ENCODE measurements around the gene KIRREL3. TPM values are rescaled to one million over a fixed set of nuclear protein-coding genes. Genes with fewer than 3 reads are reported as not detected.

KIRREL3 gene
- total RNA-seq, 5 donors from 2014 or later (not counting 1 experiment from before 2014, with no cell fraction given): not detected

GRCh38 chr11:126753990-126754389, 246.6 kb downstream of the KIRREL3 start:
- Histone ChIP-seq H3K9me3 (no peaks in the 10 kb centered on the region), H3K4me3 (ENCODE audit: control insufficient read depth in 1 of 2, extremely low read depth in 1 of 2, low read length in 1 of 2) (no peak overlapping the region), H3K4me1 (ENCODE audit: control insufficient read depth in 1 of 2, extremely low read depth in 1 of 2, insufficient read depth in 2 of 2, low read length in 2 of 2) (peaks cover 0 to 6% of the 10 kb centered on the region in 2 experiments), H3K27me3 (replicated peaks in 1 of 2; ENCODE audit: control insufficient read depth in 2 of 2, extremely low read depth in 1 of 2, insufficient read depth in 2 of 2, low read length in 1 of 2) (no peaks in the 10 kb centered on the region), H3K27ac (ENCODE audit: low read length) (no peak overlapping the region), H3K36me3 (ENCODE audit: control insufficient read depth in 2 of 2, extremely low read depth in 1 of 2, insufficient read depth in 1 of 2, low read length in 1 of 2) (no peaks in the 10 kb centered on the region)
- CTCF ChIA-PET: no interaction called here
- peaks cover 0 to 3% (median 0%) of the 10 kb centered on the region in 3 donors for H3K9me3 Mint-ChIP-seq
- ATAC-seq (replicated peaks in 1 of 4) (no peak), DNase-seq (no peak)
- H3K27me3 Mint-ChIP-seq: peaks cover 5 to 34% of the 10 kb centered on the region in 2 donors
- no peaks in the 10 kb centered on the region for H3K36me3 Mint-ChIP-seq
- H3K4me1 Mint-ChIP-seq: peaks cover 0 to 5% (median 0%) of the 10 kb centered on the region in 3 donors
- H3K4me3 Mint-ChIP-seq: no peak overlapping the region
- WGBS (ENCODE audit: insufficient coverage): no CpG with 5 or more reads among the region's 1 CpG
- POLR2A ChIA-PET: no interaction called here
- no peak overlapping the region for H3K27ac Mint-ChIP-seq

GRCh38 chr11:126751242-126751641, 249.3 kb downstream of the KIRREL3 start:
- Mint-ChIP-seq H3K4me3 (no peak overlapping the region), H3K36me3 (no peaks in the 10 kb centered on the region), H3K4me1 (peaks cover 0 to 18% (median 0%) of the 10 kb centered on the region in 3 donors), H3K27me3 (peaks cover 0 to 28% of the 10 kb centered on the region in 2 donors), H3K9me3 (peaks cover 0 to 3% (median 0%) of the 10 kb centered on the region in 3 donors), H3K27ac (no peak overlapping the region)
- DNase-seq: no peak
- Histone ChIP-seq H3K4me3 (ENCODE audit: control insufficient read depth in 1 of 2, extremely low read depth in 1 of 2, low read length in 1 of 2) (no peak overlapping the region), H3K4me1 (ENCODE audit: control insufficient read depth in 1 of 2, extremely low read depth in 1 of 2, insufficient read depth in 2 of 2, low read length in 2 of 2) (peaks cover 0 to 21% of the 10 kb centered on the region in 2 experiments), H3K27ac (ENCODE audit: low read length) (no peak overlapping the region), H3K36me3 (ENCODE audit: control insufficient read depth in 2 of 2, extremely low read depth in 1 of 2, insufficient read depth in 1 of 2, low read length in 1 of 2) (no peaks in the 10 kb centered on the region), H3K9me3 (no peaks in the 10 kb centered on the region), H3K27me3 (replicated peaks in 1 of 2; ENCODE audit: control insufficient read depth in 2 of 2, extremely low read depth in 1 of 2, insufficient read depth in 2 of 2, low read length in 1 of 2) (peaks cover 0 to 3% of the 10 kb centered on the region in 2 experiments)
- ATAC-seq (replicated peaks in 1 of 4): no peak
- WGBS (ENCODE audit: insufficient coverage): 100% methylated on average over 1 of the region's 4 CpGs
- CTCF ChIA-PET: no interaction called here
- POLR2A ChIA-PET: no interaction called here

DNA sequence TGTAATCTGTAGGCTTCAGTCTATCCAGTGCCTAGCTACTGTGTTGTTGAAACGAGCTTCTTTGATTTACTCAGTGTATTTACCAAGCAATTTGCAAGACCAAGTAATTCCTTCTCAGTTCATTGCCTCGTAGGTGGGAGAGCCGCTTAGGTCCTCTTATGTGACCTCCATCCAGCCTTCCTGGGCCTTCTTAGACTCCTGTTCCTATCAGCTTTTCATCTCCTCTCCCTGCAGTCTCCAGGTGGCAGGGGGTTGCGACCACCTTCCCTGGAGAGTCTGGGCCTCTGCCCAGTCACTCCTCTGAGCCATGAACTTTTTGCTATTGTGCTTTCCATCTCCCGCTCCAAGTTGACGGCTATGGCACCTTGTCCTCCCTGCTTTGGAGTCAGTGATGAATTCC, 251.8 kb downstream of the KIRREL3 start:
- Histone ChIP-seq H3K27me3 (replicated peaks in 1 of 2; ENCODE audit: control insufficient read depth in 2 of 2, extremely low read depth in 1 of 2, insufficient read depth in 2 of 2, low read length in 1 of 2) (peaks cover 0 to 3% of the 10 kb centered on the region in 2 experiments), H3K4me3 (ENCODE audit: control insufficient read depth in 1 of 2, extremely low read depth in 1 of 2, low read length in 1 of 2) (no peak overlapping the region), H3K4me1 (ENCODE audit: control insufficient read depth in 1 of 2, extremely low read depth in 1 of 2, insufficient read depth in 2 of 2, low read length in 2 of 2) (peaks cover 0 to 21% of the 10 kb centered on the region in 2 experiments), H3K27ac (ENCODE audit: low read length) (no peak overlapping the region), H3K9me3 (no peaks in the 10 kb centered on the region), H3K36me3 (ENCODE audit: control insufficient read depth in 2 of 2, extremely low read depth in 1 of 2, insufficient read depth in 1 of 2, low read length in 1 of 2) (no peaks in the 10 kb centered on the region)
- ChIA-PET CTCF (no interaction called here), POLR2A (no interaction called here)
- Mint-ChIP-seq H3K36me3 (no peaks in the 10 kb centered on the region), H3K27ac (peak overlapping the region in 1 of 2 donors; percentile 93), H3K27me3 (peaks cover 0 to 22% of the 10 kb centered on the region in 2 donors), H3K4me3 (no peak overlapping the region), H3K4me1 (peaks cover 0 to 20% (median 0%) of the 10 kb centered on the region in 3 donors), H3K9me3 (peaks cover 0 to 3% (median under 1%) of the 10 kb centered on the region in 3 donors)
- DNase-seq: no peak
- WGBS (ENCODE audit: insufficient coverage): 88% methylated on average over 6 of the region's 6 CpGs
- no peak for ATAC-seq (replicated peaks in 1 of 4)

GRCh38 chr11:126748100-126748791, 252.3 kb downstream of the KIRREL3 start:
- CTCF ChIA-PET: no interaction called here
- Histone ChIP-seq H3K27ac (ENCODE audit: low read length) (peak overlapping the region; percentile 7), H3K27me3 (replicated peaks in 1 of 2; ENCODE audit: control insufficient read depth in 2 of 2, extremely low read depth in 1 of 2, insufficient read depth in 2 of 2, low read length in 1 of 2) (peaks cover 0 to 3% of the 10 kb centered on the region in 2 experiments), H3K4me3 (ENCODE audit: control insufficient read depth in 1 of 2, extremely low read depth in 1 of 2, low read length in 1 of 2) (no peak overlapping the region), H3K36me3 (ENCODE audit: control insufficient read depth in 2 of 2, extremely low read depth in 1 of 2, insufficient read depth in 1 of 2, low read length in 1 of 2) (no peaks in the 10 kb centered on the region), H3K9me3 (no peaks in the 10 kb centered on the region), H3K4me1 (ENCODE audit: control insufficient read depth in 1 of 2, extremely low read depth in 1 of 2, insufficient read depth in 2 of 2, low read length in 2 of 2) (peaks cover 0 to 21% of the 10 kb centered on the region in 2 experiments)
- ATAC-seq (replicated peaks in 1 of 4) (no peak), DNase-seq (peak in 1 of 35 experiments; percentile 6)
- Mint-ChIP-seq H3K4me1 (peaks cover 0 to 23% (median 0%) of the 10 kb centered on the region in 3 donors), H3K27me3 (peaks cover 0 to 28% of the 10 kb centered on the region in 2 donors), H3K4me3 (no peak overlapping the region), H3K27ac (peak overlapping the region in 1 of 2 donors; percentile 93), H3K9me3 (peaks cover 0 to 5% (median 3%) of the 10 kb centered on the region in 3 donors), H3K36me3 (no peaks in the 10 kb centered on the region)
- POLR2A ChIA-PET: no interaction called here
- 46% methylated on average over 16 of the region's 17 CpGs for WGBS (ENCODE audit: insufficient coverage)

DNA sequence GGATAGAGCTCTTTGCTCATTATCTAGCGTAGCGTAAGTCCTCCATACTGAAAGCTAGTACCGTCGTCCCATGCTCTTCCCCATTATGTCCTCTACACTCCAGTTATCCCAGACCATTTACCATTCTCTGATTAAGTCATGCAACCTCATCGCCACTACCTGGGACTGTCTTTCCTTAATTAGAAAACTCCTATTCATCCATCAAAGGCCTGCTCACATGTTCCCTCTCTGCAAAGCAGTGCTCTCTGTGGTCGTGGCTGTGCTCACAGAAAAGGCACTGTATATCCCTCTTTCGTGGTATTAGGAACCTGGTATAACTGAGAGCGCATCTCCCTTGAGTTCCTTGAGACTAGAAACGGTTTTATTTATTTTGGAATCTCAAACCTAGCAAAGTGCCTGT, 253.3 kb downstream of the KIRREL3 start:
- CTCF ChIA-PET: no interaction called here
- ATAC-seq (replicated peaks in 1 of 4) (no peak), DNase-seq (no peak)
- Mint-ChIP-seq H3K27ac (no peak overlapping the region), H3K9me3 (peaks cover 0 to 5% (median 0%) of the 10 kb centered on the region in 3 donors), H3K27me3 (peaks cover 0 to 25% of the 10 kb centered on the region in 2 donors), H3K36me3 (no peaks in the 10 kb centered on the region), H3K4me1 (peaks cover 0 to 26% (median 0%) of the 10 kb centered on the region in 3 donors), H3K4me3 (no peak overlapping the region)
- Histone ChIP-seq H3K9me3 (no peaks in the 10 kb centered on the region), H3K36me3 (ENCODE audit: control insufficient read depth in 2 of 2, extremely low read depth in 1 of 2, insufficient read depth in 1 of 2, low read length in 1 of 2) (no peaks in the 10 kb centered on the region), H3K4me1 (ENCODE audit: control insufficient read depth in 1 of 2, extremely low read depth in 1 of 2, insufficient read depth in 2 of 2, low read length in 2 of 2) (peaks cover 0 to 21% of the 10 kb centered on the region in 2 experiments), H3K27ac (ENCODE audit: low read length) (no peak overlapping the region), H3K4me3 (ENCODE audit: control insufficient read depth in 1 of 2, extremely low read depth in 1 of 2, low read length in 1 of 2) (no peak overlapping the region), H3K27me3 (replicated peaks in 1 of 2; ENCODE audit: control insufficient read depth in 2 of 2, extremely low read depth in 1 of 2, insufficient read depth in 2 of 2, low read length in 1 of 2) (peaks cover 0 to 3% of the 10 kb centered on the region in 2 experiments)
- POLR2A ChIA-PET: no interaction called here
- 100% methylated on average over 3 of the region's 9 CpGs for WGBS (ENCODE audit: insufficient coverage)

DNA sequence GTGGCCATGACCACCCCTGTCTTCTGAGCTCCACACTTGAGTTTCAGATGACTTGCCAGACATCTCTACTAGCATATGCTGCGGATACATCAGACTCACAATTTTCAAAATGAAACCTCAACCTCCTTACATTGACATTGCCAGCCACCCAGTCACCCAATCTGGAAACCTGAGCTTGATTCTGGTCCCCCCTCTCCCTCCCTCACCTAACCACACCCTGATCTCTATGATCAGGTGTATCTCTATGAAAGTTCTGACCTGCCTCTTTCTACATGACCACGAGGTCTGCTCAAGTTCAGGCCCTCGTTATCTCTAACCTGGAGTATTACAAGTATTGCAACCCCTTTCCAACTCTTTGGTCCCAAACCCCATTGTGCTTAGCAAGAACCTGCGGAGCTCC, 254.1 kb downstream of the KIRREL3 start:
- peaks cover 0 to 27% (median 0%) of the 10 kb centered on the region in 3 donors for H3K4me1 Mint-ChIP-seq
- Histone ChIP-seq H3K4me1 (ENCODE audit: control insufficient read depth in 1 of 2, extremely low read depth in 1 of 2, insufficient read depth in 2 of 2, low read length in 2 of 2) (peaks cover 0 to 21% of the 10 kb centered on the region in 2 experiments), H3K9me3 (no peaks in the 10 kb centered on the region), H3K27ac (ENCODE audit: low read length) (no peak overlapping the region), H3K27me3 (replicated peaks in 1 of 2; ENCODE audit: control insufficient read depth in 2 of 2, extremely low read depth in 1 of 2, insufficient read depth in 2 of 2, low read length in 1 of 2) (peaks cover 0 to 3% of the 10 kb centered on the region in 2 experiments), H3K36me3 (ENCODE audit: control insufficient read depth in 2 of 2, extremely low read depth in 1 of 2, insufficient read depth in 1 of 2, low read length in 1 of 2) (no peaks in the 10 kb centered on the region), H3K4me3 (ENCODE audit: control insufficient read depth in 1 of 2, extremely low read depth in 1 of 2, low read length in 1 of 2) (no peak overlapping the region)
- H3K4me3 Mint-ChIP-seq: no peak overlapping the region
- ATAC-seq (replicated peaks in 1 of 4): no peak
- CTCF ChIA-PET: no interaction called here
- peak overlapping the region in 1 of 2 donors; percentile 40 for H3K27ac Mint-ChIP-seq
- 79% methylated on average over 2 of the region's 4 CpGs for WGBS (ENCODE audit: insufficient coverage)
- DNase-seq: no peak
- POLR2A ChIA-PET: no interaction called here
- H3K9me3 Mint-ChIP-seq: peaks cover 0 to 5% (median 0%) of the 10 kb centered on the region in 3 donors
- H3K27me3 Mint-ChIP-seq: peaks cover 0 to 26% of the 10 kb centered on the region in 2 donors
- H3K36me3 Mint-ChIP-seq: no peaks in the 10 kb centered on the region
